ENCODE results near the gene FAM136A. TPM values are rescaled to one million over a fixed set of nuclear protein-coding genes. Genes with fewer than 3 reads are reported as not detected.
A peak's percentile ranks its signal among the peaks of the same experiment; 100 is the strongest.
"Not testable (repeated sequence)": the region's sequence is repeated elsewhere in the genome, so short reads cannot be mapped to it uniquely, and the experiment has no call there.

The FAM136A gene
- 36.9 TPM for polyA plus RNA-seq (ENCODE audit: insufficient read length)

GRCh38 chr2:70301344-70302194 is at the start of gene FAM136A:
FAM136A (minus strand) TSS chr2:70302067; CDS start chr2:70302011, 56 bp downstream.
- peak; percentile 86 for DNase-seq

DNA sequence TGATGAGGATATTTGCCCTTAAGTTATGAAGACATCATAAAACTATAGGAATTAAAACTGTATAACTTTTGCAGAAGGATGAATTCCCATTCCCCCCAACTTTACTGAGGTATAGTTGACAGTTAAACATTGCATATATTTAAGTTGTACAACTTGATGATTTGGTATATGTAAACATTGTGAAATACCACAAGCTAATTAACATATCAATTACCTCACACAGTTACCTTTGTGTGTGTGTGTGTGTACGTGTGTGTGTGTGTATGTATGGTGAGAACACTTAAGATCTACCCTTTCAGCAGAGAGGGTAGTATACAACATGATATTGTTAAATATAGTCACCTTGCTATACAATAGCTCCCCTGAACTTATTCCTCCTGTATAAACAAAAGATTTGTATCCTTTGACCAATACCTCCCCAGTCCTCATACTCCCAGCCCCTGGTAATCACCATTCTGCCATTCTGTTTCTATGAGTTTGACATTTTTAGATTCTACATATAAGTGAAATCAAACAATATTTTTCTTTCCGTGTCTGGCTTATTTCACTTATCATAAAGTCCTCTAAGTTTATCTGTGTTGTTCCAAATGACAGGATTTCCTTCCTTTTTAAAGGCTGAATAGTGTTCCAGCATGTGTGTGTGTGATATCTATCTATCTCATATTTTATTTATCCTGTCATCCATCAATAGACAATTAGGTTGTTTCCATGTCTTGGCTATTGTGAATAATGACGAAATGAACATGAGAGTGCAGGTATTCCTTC is 48.2 kb upstream of the FAM136A start:
- DNase-seq = no peak

DNA sequence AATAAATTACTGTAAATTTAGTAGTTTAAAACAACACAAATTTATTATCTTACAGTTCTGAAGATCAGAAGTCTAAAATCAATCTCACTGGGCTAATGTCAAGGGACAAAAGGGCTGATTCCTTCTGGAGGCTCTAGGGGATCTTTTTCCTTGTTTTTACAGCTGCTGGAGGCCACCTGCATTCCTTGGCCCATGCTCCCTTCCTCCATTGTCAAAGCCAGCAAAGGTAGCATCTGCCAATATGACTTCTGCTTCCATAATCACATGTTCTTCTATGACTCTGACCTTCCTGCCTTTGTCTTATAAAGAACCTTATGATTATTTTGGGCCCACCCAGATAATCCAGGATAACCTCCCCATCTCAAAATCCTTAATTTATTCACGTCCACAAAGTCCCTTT is 46.0 kb upstream of the FAM136A start:
- DNase-seq = no peak

- DNase-seq = no peak
Observed at GRCh38 chr2:70344195-70344594, 42.3 kb upstream of the FAM136A start.

GRCh38 chr2:70341477-70341765 is 39.6 kb upstream of the FAM136A start:
- no peak for DNase-seq

DNA sequence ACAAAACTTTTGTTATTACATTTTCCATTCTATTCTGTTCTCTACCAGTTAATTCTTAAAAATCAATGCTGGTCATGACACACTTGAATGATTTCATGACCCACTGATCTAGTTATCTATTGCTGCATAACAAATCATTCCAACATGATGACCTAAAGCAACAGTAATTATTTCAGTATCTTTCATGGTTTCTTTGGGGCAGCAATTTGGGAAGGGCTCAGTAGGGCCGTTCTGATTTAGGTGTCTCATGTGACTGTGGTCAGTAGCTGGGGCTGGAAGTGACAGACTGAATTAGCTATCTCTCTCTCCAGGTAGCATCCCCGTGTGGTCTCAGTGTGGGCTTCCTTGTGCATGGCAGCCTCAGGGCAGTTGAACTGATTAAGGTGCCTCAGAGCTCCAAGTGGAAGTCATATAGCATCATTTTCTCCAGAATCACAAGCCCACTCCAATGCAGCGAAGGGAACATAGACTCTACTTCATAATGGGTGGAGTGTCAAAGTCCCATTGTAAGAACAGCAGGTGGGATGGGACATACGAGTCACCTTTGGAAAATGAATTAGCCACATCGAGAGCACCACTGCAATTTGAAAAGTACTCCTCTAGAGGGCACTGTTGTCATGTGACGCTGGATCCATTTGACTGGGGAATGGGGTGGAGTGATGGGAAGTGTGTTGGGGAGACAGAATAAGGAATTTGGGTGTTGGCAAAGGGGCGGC is 39.1 kb upstream of the FAM136A start:
- peak; percentile 12 for DNase-seq

DNA sequence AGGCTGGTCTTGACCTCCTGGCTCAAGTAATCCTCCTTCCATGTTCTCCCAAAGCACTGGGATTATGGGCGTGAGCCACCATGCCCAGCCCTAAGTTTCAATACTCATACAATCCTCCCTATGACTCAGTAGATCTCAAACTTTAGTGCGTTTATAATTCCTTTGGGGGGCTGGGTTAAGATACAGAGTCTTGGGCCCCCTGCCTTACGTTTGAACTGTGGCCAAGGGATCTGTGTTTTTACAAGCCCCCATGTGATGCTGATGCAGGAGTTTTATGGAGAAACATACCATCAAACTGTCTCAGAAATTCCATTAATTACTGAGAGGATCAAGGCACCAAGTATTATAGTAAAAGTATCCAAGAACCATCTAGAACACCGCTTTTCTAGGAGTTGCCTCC is 38.2 kb upstream of the FAM136A start:
- DNase-seq = no peak

DNA sequence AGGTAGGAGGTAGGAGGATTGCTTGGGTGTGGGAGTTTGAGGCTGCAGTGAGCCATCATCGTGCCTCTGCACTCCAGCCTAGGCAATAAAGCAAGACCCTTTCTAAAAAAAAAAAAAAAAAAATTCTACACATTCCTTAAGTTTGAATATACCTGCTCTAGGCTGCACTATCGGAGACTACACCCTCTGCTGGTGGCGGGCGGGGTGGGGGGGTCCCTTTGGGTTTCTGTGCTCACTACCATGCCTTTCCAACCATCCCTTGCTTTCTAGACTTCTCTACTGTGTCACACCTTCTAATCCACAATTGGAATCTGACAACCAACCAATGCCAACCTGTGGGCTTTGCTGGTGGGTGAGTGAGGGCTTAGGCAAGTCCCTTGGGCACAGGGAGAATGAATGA is 34.7 kb upstream of the FAM136A start:
- DNase-seq = no peak

- no peak for DNase-seq
Observed at GRCh38 chr2:70331012-70331411, 29.1 kb upstream of the FAM136A start.

DNA sequence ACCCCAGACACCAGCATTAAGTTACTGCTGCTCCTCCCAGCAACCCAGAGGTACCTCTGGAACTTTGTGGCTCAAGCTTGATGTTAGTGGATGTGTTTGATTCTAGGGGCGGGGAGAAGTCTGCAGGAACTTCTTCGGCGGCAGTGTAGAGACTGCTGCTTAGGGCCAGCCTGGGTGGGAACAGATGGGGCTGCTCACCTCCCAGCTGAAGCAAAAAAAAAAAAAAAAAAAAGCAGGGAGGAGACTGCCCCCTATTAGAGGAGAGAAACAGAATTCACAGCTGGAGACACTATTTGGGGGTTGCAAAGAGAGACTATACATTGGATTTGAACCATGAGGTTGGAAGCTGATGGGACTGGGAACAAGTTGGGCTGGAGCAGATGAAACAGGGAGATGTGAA is 28.6 kb upstream of the FAM136A start:
- no peak for DNase-seq

GRCh38 chr2:70328921-70329561 is 27.2 kb upstream of the FAM136A start:
- DNase-seq = no peak

GRCh38 chr2:70325875-70326274 is 24.0 kb upstream of the FAM136A start:
- no peak for DNase-seq

DNA sequence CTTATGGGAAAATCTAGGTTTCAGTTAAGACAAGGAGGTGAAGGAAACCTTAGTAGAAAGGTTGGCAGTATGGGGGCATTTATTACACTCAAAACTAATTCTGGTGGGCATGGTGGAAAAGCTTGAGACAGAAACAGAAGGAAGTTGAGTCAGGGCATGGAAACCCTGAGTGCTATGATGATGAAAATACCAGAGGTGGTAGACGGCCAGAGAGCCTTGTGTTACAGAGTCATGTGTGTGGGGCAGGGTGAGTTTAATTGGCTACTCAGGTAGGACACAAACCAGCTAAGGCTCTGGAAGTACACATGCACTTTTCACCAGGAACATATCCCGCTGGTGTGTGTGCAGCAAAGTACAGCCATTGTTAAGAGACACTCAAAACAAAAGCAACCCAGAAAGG is 20.7 kb upstream of the FAM136A start:
- DNase-seq = no peak

- DNase-seq = no peak
Observed at GRCh38 chr2:70321370-70321769, 19.5 kb upstream of the FAM136A start.

GRCh38 chr2:70314640-70315039 is 12.8 kb upstream of the FAM136A start:
- no peak for DNase-seq

DNA sequence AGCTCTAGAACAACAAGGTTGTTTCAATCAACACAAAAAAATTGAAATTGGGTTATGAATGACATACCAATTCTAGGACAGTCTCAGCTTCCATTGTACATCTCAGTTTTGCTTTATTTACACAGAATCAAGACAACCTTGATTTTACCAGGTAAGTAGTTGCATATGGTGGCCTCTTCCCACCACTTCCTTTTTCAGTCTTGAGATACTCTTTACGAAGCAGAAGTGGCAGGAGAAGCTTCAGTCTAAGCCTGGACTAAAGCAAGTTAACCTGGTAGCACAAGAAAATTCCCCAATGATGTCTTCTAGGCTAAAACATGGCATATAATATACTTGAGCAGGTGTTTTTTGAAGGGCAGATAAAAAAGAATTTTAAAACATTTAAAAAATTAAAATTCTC is 10.7 kb upstream of the FAM136A start:
- DNase-seq = no peak

DNA sequence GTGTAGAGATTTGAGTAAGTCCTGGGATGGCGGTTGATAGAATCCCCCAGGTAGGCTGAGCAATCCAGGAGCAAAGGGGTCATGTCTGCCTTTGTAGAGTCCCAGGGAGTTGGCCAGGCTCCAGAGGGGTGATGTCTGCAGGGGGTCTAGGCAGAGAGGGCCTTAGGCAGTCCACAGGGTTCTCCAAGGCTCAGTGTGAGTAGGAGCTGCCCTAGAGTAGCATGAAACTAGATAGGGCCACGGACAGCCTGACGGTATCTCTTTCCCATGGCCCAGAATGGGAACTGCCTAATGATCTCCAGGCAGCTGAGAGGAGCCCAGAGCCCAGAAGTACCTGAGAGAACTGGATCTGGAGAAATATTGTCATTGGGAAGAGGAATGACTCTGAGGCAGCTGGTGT is 9.0 kb upstream of the FAM136A start:
- DNase-seq = no peak

DNA sequence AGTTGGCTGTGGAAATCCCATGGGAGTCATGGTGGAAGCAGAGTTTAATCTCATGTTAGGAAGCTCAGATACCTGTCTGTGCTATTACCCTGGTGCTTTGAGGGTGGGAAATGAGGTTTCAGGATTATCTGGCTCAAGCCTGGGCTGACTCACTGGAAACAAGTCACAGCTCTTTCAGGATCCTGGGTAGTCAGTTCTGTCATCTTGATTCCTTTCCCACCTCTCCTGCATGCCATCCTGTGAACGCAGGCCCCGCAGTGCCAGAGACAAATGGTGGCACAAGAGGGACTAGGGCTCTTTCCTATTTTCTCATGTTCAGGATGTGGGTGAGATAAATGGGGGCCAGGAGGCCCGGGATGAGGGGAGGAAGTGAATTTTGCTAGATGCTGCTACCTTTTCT is 3.7 kb upstream of the FAM136A start:
- DNase-seq = no peak

DNA sequence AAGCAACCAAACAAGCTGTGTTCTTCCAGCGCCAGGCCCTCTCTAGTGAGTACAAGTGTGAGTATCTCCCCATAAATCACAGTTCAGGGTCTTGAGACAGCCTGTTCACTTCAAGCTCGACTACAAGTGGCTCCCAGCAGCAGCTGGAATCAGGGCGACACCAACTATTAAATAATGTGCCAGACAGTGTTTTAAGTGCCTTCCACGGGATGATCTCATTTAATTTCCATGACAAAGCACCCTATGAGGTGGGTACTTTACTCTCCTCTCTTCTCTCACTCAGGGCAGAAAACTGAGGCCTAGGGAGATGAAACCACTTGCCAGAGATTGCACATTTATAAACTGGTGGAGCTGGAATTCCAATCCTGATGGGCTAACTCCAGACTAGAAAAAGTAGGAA is 2.6 kb upstream of the FAM136A start:
- no peak for DNase-seq

GRCh38 chr2:70303186-70303585 is 1.3 kb upstream of the FAM136A start:
- DNase-seq = no peak

- DNase-seq = not testable (repeated sequence)
Observed at GRCh38 chr2:70302195-70302546, 304 bp upstream of the FAM136A start.

GRCh38 chr2:70300771-70301343 is 1.0 kb downstream of the FAM136A start:
- no peak for DNase-seq

GRCh38 chr2:70297828-70298227 is 4.0 kb downstream of the FAM136A start:
- DNase-seq = not testable (repeated sequence)

Measured in hindlimb muscle (tissue), 1 donor.